Body of pancreas (tissue), 4 donors: Measurements from ENCODE around the gene AKIRIN2. TPM values are rescaled to one million over a fixed set of nuclear protein-coding genes. Genes with fewer than 3 reads are reported as not detected.

Source experiments
- ATAC-seq: fragments of 150-250 bp; one replicate; pipeline ENCODE4 v1.9.1; 2016
- DNase-seq, 4 donors: peaks; one replicate each; pipeline ENCODE4 v3.0.0-alpha.2; 2019
- H3K27ac ChIP-seq, 4 donors: fragments of 200-600 bp; sonication (generic); 1 replicate in 3 of 4; 2 replicates in 1 of 4; pipeline versions ENCODE4 v1.5.1 to v1.6.1; 2016 to 2019; ENCODE audit warnings: mild to moderate bottlenecking in 1 of 4, mixed read lengths in 1 of 4, moderate library complexity in 1 of 4
- H3K27me3 ChIP-seq, 2 donors: fragments of 200-600 bp; sonication (generic); one replicate each; pipeline ENCODE4 v1.6.0; 2016; ENCODE audit warnings: mild to moderate bottlenecking in 1 of 2
- H3K36me3 ChIP-seq, 2 donors: fragments of 200-600 bp; sonication (generic); replicated peaks in 1 of 2; 2 replicates each; pipeline ENCODE4 v1.5.1; 2016; ENCODE audit warnings: low read depth in 2 of 2; ENCODE audit not compliant: insufficient read depth in 1 of 2
- H3K4me1 ChIP-seq: fragments of 200-600 bp; sonication (generic); one replicate; pipeline ENCODE4 v1.6.0; 2016
- H3K4me3 ChIP-seq, 2 donors: fragments of 200-600 bp; sonication (generic); 1 replicate in 1 of 2; 2 replicates in 1 of 2; pipeline ENCODE4 v1.5.1; 2016 to 2019
- H3K9me3 ChIP-seq, 3 donors: fragments of 200-600 bp; sonication (generic); 1 replicate in 2 of 3; 2 replicates in 1 of 3; pipeline ENCODE4 v1.5.1; 2016
- CTCF ChIP-seq, 7 experiments: fragments of 450-650 bp in 4 of 7; fragments of 200-600 bp in 3 of 7; sonication (generic) in 3 of 7; IDR thresholded peaks; one replicate each; pipeline ENCODE4 v1.5.1; 2016 to 2019; ENCODE audit warnings: antibody characterized with exemption in 7 of 7
- POLR2A ChIP-seq, 3 donors: fragments of 450-650 bp; IDR thresholded peaks; one replicate each; pipeline ENCODE4 v1.6.1; 2016; ENCODE audit warnings: antibody characterized with exemption in 3 of 3, mild to moderate bottlenecking in 2 of 3
- whole genome bisulfite sequencing, 2 donors: methylation state at CpG; one replicate each; pipeline ENCODE4 v1.1.5; 2017; 5-methylcytosine and 5-hydroxymethylcytosine counted together
- intact Hi-C: fragments of 100-400 bp; cut with DNase I; formaldehyde crosslinking; loops from one replicate; pipeline ENCODE4 v1.15.1; 2023
- total RNA-seq, 2 donors: library from RNA; depleted of rRNA; stranded (reverse); fragments of >200 nt; gene quantifications; one replicate each; pipeline ENCODE4 v1.1.0, GENCODE V29; 2016

The AKIRIN2 gene
- total RNA-seq, 2 donors from 2014 or later, result 5.4 to 16.2 TPM

GRCh38 chr6:87742106-87742505, 40.1 kb upstream of the AKIRIN2 start:
- peak in 1 of 4 donors; percentile 31 for DNase-seq
- H3K27ac ChIP-seq, result no peak overlapping the region
- no peak for ATAC-seq
- no peaks in the 10 kb centered on the region for H3K27me3 ChIP-seq
- H3K4me1 ChIP-seq, result no peaks in the 10 kb centered on the region
- no peaks in the 10 kb centered on the region for H3K36me3 ChIP-seq
- TF ChIP-seq CTCF (IDR thresholded peaks at IDR 0.05), result no peak
- TF ChIP-seq POLR2A (IDR thresholded peaks at IDR 0.05), result no peak
- no peak overlapping the region for H3K4me3 ChIP-seq
- no peaks in the 10 kb centered on the region for H3K9me3 ChIP-seq
- intact Hi-C loops, result no loop called here
- WGBS, 2 donors, result 30 to 50% methylated on average over 2 of the region's 2 CpGs

DNA sequence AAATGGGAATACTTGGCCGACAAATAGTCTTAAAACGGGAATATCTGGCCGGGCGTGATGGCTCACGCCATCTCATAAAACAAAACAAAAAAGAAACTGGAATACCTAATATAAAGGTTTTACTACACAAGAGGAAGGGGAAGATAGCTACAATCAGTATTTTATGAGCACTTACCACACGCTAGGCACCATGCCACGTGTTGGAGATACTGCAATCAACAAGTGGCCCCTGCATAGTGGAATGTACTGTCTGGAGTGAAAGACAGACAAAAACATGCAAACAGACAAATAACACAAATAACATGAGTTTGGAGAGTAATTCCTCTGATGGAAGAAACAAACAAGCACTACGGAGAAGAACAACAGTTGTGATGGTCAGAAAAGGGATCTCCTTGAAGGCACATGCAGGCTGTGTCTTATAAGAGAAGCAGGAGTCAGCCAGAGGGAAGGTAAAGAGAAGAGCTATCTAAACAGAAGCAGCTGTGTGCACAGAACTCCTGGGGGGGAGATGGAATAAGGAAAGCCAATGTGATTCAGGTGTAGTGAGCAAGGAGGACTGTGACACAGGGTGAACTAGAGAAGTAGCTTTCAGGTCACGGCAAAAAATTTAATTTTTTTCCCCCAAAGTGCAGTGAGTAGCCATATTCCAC, 39.1 kb upstream of the AKIRIN2 start:
- no peaks in the 10 kb centered on the region for H3K36me3 ChIP-seq
- intact Hi-C loops, result no loop called here
- no peak for ATAC-seq
- H3K4me3 ChIP-seq, result no peak overlapping the region
- no peak for DNase-seq
- WGBS, 2 donors, result 81 to 83% methylated on average over 9 of the region's 9 CpGs
- no peaks in the 10 kb centered on the region for H3K9me3 ChIP-seq
- no peak overlapping the region for H3K27ac ChIP-seq
- no peaks in the 10 kb centered on the region for H3K4me1 ChIP-seq
- no peaks in the 10 kb centered on the region for H3K27me3 ChIP-seq
- TF ChIP-seq CTCF (IDR thresholded peaks at IDR 0.05), result no peak
- TF ChIP-seq POLR2A (IDR thresholded peaks at IDR 0.05), result no peak

GRCh38 chr6:87738744-87739143, 36.7 kb upstream of the AKIRIN2 start:
- intact Hi-C loops, result no loop called here
- ATAC-seq, result no peak
- Histone ChIP-seq H3K4me3 (no peak overlapping the region), H3K9me3 (no peaks in the 10 kb centered on the region), H3K4me1 (no peaks in the 10 kb centered on the region), H3K36me3 (no peaks in the 10 kb centered on the region), H3K27me3 (no peaks in the 10 kb centered on the region), H3K27ac (no peak overlapping the region)
- TF ChIP-seq POLR2A (IDR thresholded peaks at IDR 0.05), result no peak
- TF ChIP-seq CTCF (IDR thresholded peaks at IDR 0.05), result no peak
- DNase-seq, result no peak
- 73 to 80% methylated on average over 4 of the region's 4 CpGs for WGBS, 2 donors

GRCh38 chr6:87738000-87738399, 36.0 kb upstream of the AKIRIN2 start:
- no peak overlapping the region for H3K4me3 ChIP-seq
- H3K27ac ChIP-seq, result no peak overlapping the region
- no peaks in the 10 kb centered on the region for H3K9me3 ChIP-seq
- H3K4me1 ChIP-seq, result peaks cover under 1% of the 10 kb centered on the region
- H3K36me3 ChIP-seq, result no peaks in the 10 kb centered on the region
- ATAC-seq, result no peak
- intact Hi-C loops, result no loop called here
- TF ChIP-seq POLR2A (IDR thresholded peaks at IDR 0.05), result no peak
- no peak for TF ChIP-seq CTCF (IDR thresholded peaks at IDR 0.05)
- DNase-seq, result no peak
- 74 to 75% methylated on average over 3 of the region's 3 CpGs for WGBS, 2 donors
- H3K27me3 ChIP-seq, result no peaks in the 10 kb centered on the region
